ENCODE data around the gene SLC10A3. TPM values are rescaled to one million over a fixed set of nuclear protein-coding genes. Genes with fewer than 3 reads are reported as not detected.

SLC10A3 gene
- 10 to 100 TPM; 24.5 to 44.9 (median 38.1) TPM for total RNA-seq

GRCh38 chrX:154490414-154491083 lies at the start of gene SLC10A3:
SLC10A3 (minus strand) TSS chrX:154490629; CDS start chrX:154488940, 1,689 bp downstream.
- peak; percentile 97 for DNase-seq (ENCODE audit: extremely low spot score)
- peak within 1 kb of the TSS; percentile 63 to 81 (median 68) for H3K4me3 ChIP-seq
- TF ChIP-seq EP300 (IDR thresholded peaks at IDR 0.05), result no peak
- TF ChIP-seq POLR2AphosphoS5 (IDR thresholded peaks at IDR 0.05), result peak; percentile 90 to 93
- peak; percentile 14 for TF ChIP-seq POLR2A (IDR thresholded peaks at IDR 0.05; ENCODE audit: low read depth)
- intact Hi-C loops (cut with DNase I), result no loop called here
- H3K9me3 ChIP-seq, result no peaks in the 10 kb centered on the region
- H3K27ac ChIP-seq (replicated peaks in 1 of 4), result peak within 1 kb of the TSS; percentile 88 to 97 (median 94)
- H3K36me3 ChIP-seq, result peaks cover 0 to 16% (median 11%) of the 10 kb centered on the region in 4 donors
- peaks cover 12 to 35% (median 32%) of the 10 kb centered on the region in 4 donors for H3K4me1 ChIP-seq
- H3K27me3 ChIP-seq, result no peaks in the 10 kb centered on the region
- WGBS, result 30% methylated on average over 13 of the region's 71 CpGs

- DNase-seq (ENCODE audit: extremely low spot score), result no peak
- intact Hi-C loops (cut with DNase I), result no loop called here
- no peak overlapping the region for H3K4me3 ChIP-seq
- H3K27me3 ChIP-seq, result no peaks in the 10 kb centered on the region
- H3K4me1 ChIP-seq, result peaks cover 19 to 34% (median 27%) of the 10 kb centered on the region in 4 donors
- TF ChIP-seq POLR2A (IDR thresholded peaks at IDR 0.05; ENCODE audit: low read depth) (no peak), EP300 (IDR thresholded peaks at IDR 0.05) (no peak), CTCF (IDR thresholded peaks at IDR 0.05) (no peak), POLR2AphosphoS5 (IDR thresholded peaks at IDR 0.05) (no peak)
- no peak overlapping the region for H3K27ac ChIP-seq (replicated peaks in 1 of 4)
- H3K9me3 ChIP-seq, result no peaks in the 10 kb centered on the region
- H3K36me3 ChIP-seq, result peaks cover 0 to 17% (median 7%) of the 10 kb centered on the region in 4 donors
- WGBS, result 79% methylated on average over 8 of the region's 8 CpGs
These were observed 48.6 kb upstream of the SLC10A3 start for GRCh38 chrX:154539077-154539476.

GRCh38 chrX:154535892-154536291 lies 45.5 kb upstream of the SLC10A3 start:
- Histone ChIP-seq H3K9me3 (no peaks in the 10 kb centered on the region), H3K36me3 (peaks cover 0 to 41% (median 27%) of the 10 kb centered on the region in 4 donors), H3K4me3 (no peak overlapping the region), H3K27ac (replicated peaks in 1 of 4) (no peak overlapping the region), H3K4me1 (peaks cover 4 to 15% (median 6%) of the 10 kb centered on the region in 4 donors), H3K27me3 (no peaks in the 10 kb centered on the region)
- no peak for DNase-seq (ENCODE audit: extremely low spot score)
- WGBS, result 79% methylated on average over 6 of the region's 9 CpGs
- intact Hi-C loops (cut with DNase I), result no loop called here
- TF ChIP-seq POLR2AphosphoS5 (IDR thresholded peaks at IDR 0.05), result no peak
- TF ChIP-seq CTCF (IDR thresholded peaks at IDR 0.05), result no peak
- TF ChIP-seq EP300 (IDR thresholded peaks at IDR 0.05), result no peak
- TF ChIP-seq POLR2A (IDR thresholded peaks at IDR 0.05; ENCODE audit: low read depth), result no peak

- Histone ChIP-seq H3K27ac (replicated peaks in 1 of 4) (peak overlapping the region; percentile 19 to 66 (median 50)), H3K4me1 (peaks cover 4 to 11% (median 5%) of the 10 kb centered on the region in 4 donors), H3K27me3 (no peaks in the 10 kb centered on the region), H3K36me3 (peaks cover 0 to 41% (median 27%) of the 10 kb centered on the region in 4 donors), H3K4me3 (no peak overlapping the region), H3K9me3 (no peaks in the 10 kb centered on the region)
- WGBS, result 47% methylated on average over 9 of the region's 34 CpGs
- no peak for DNase-seq (ENCODE audit: extremely low spot score)
- intact Hi-C loops (cut with DNase I), result loop anchor here (5.0 kb wide), 1 partner anchor 132 kb away; no protein-coding TSS in a partner anchor
- TF ChIP-seq EP300 (IDR thresholded peaks at IDR 0.05) (no peak), POLR2AphosphoS5 (IDR thresholded peaks at IDR 0.05) (peak; percentile 73 to 85), CTCF (IDR thresholded peaks at IDR 0.05) (peak; percentile 93 to 100 (median 100)), POLR2A (IDR thresholded peaks at IDR 0.05; ENCODE audit: low read depth) (no peak)
These were observed 44.3 kb upstream of the SLC10A3 start for GRCh38 chrX:154534526-154535322.

GRCh38 chrX:154532690-154533089 lies 42.3 kb upstream of the SLC10A3 start:
- H3K9me3 ChIP-seq, result no peaks in the 10 kb centered on the region
- H3K36me3 ChIP-seq, result peaks cover 0 to 41% (median 27%) of the 10 kb centered on the region in 4 donors
- H3K27ac ChIP-seq (replicated peaks in 1 of 4), result no peak overlapping the region
- no peak for TF ChIP-seq POLR2AphosphoS5 (IDR thresholded peaks at IDR 0.05)
- no peak for TF ChIP-seq EP300 (IDR thresholded peaks at IDR 0.05)
- no peak for TF ChIP-seq CTCF (IDR thresholded peaks at IDR 0.05)
- no peak for TF ChIP-seq POLR2A (IDR thresholded peaks at IDR 0.05; ENCODE audit: low read depth)
- H3K27me3 ChIP-seq, result no peaks in the 10 kb centered on the region
- intact Hi-C loops (cut with DNase I), result loop anchor here (5.0 kb wide), 1 partner anchor 130 kb away; no protein-coding TSS in a partner anchor
- WGBS, result 96% methylated on average over 4 of the region's 23 CpGs
- no peak for DNase-seq (ENCODE audit: extremely low spot score)
- peaks cover 4 to 12% (median 6%) of the 10 kb centered on the region in 4 donors for H3K4me1 ChIP-seq
- H3K4me3 ChIP-seq, result no peak overlapping the region
